Left ventricle myocardium inferior (tissue), 1 donor: ENCODE measurements around the gene CRABP2. TPM values are rescaled to one million over a fixed set of nuclear protein-coding genes. Genes with fewer than 3 reads are reported as not detected.
A peak's percentile ranks its signal among the peaks of the same experiment; 100 is the strongest.

ENCODE experiments used
- DNase-seq: peaks from one replicate; pipeline ENCODE4 v3.0.0-alpha.2; 2020
- H3K27ac ChIP-seq: fragments of 200-600 bp; replicated peaks from 2 replicates; pipeline ENCODE4 v1.8.0; 2021
- H3K27me3 ChIP-seq: fragments of 200-600 bp; 2 replicates; pipeline ENCODE4 v1.8.0; 2021; ENCODE audit warnings: low read depth
- H3K36me3 ChIP-seq: fragments of 200-600 bp; 2 replicates; pipeline ENCODE4 v1.8.0; 2021
- H3K4me1 ChIP-seq: fragments of 200-600 bp; 2 replicates; pipeline ENCODE4 v1.8.0; 2021
- H3K4me3 ChIP-seq: fragments of 200-600 bp; 2 replicates; pipeline ENCODE4 v1.8.0; 2021; ENCODE audit warnings: mild to moderate bottlenecking, moderate library complexity
- H3K9me3 ChIP-seq: fragments of 200-600 bp; replicated peaks from 2 replicates; pipeline ENCODE4 v1.8.0; 2021
- intact Hi-C: fragments of 100-400 bp; cut with micrococcal nuclease; formaldehyde crosslinking; loops from one replicate; pipeline ENCODE4 v1.11.0; 2022
- total RNA-seq: library from RNA; stranded (reverse); fragmentation: NEBNext Ultra II Directional; extraction: Animal tissue kit (Norgen Biotek cat#: 25700); gene quantifications from one replicate; pipeline ENCODE4 v1.2.1, GENCODE V29; 2021
- TF ChIP-seq, protein P1 (sequence below): fragments of 200-600 bp; IDR thresholded peaks from 2 replicates; pipeline ENCODE4 v1.8.0; 2021; ENCODE audit warnings: antibody characterized with exemption, mild to moderate bottlenecking, borderline replicate concordance
- donor health status: DM: no; HTN: yes; CAD: no; lungs with severe emphysema.

CRABP2 gene
- total RNA-seq, 1 donor from 2014 or later = 0.60 TPM

DNA sequence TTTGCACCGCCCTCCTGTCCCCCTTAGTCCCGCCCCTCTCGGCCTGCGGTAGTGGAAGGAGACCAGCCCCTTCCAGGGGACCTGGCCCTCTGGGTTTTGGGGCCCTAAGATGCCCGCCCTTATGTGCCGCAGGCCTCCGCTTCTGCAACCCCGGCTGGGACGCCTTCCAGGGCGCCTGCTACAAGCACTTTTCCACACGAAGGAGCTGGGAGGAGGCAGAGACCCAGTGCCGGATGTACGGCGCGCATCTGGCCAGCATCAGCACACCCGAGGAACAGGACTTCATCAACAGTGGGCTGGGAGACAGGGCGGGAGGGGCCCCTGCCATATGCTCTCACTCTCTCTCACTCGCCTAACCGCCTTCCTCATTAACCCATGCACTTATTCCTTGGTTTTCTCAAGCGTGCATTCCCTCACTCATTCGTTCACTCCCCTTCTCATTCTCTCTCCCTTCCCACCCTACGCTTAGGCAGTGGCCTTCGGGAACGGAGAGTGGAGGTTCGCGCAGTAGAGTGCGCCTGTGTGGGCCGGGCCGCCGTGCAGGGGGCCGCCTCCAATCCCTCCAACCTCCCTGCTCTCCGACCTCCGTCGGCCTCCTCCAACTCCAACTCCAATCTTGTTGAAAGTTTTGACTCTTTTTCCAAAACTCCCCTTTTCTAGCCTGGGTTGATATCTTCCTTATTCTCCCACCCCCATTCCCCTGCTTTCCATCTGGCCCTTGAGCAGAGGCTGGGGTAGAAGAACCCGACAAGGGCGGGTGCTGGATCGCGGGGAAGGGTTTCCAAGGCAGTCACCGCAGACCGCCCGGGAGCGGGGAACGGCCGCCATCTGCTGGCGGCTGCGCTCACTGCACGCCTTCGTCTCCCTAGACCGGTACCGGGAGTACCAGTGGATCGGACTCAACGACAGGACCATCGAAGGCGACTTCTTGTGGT lies 48.3 kb downstream of the CRABP2 start:
- H3K4me1 ChIP-seq = peaks cover 51% of the 10 kb centered on the region
- intact Hi-C loops = loop anchor here (2.0 kb wide), 1 partner anchor 30 kb away; no protein-coding TSS in a partner anchor
- TF ChIP-seq, protein P1, sequence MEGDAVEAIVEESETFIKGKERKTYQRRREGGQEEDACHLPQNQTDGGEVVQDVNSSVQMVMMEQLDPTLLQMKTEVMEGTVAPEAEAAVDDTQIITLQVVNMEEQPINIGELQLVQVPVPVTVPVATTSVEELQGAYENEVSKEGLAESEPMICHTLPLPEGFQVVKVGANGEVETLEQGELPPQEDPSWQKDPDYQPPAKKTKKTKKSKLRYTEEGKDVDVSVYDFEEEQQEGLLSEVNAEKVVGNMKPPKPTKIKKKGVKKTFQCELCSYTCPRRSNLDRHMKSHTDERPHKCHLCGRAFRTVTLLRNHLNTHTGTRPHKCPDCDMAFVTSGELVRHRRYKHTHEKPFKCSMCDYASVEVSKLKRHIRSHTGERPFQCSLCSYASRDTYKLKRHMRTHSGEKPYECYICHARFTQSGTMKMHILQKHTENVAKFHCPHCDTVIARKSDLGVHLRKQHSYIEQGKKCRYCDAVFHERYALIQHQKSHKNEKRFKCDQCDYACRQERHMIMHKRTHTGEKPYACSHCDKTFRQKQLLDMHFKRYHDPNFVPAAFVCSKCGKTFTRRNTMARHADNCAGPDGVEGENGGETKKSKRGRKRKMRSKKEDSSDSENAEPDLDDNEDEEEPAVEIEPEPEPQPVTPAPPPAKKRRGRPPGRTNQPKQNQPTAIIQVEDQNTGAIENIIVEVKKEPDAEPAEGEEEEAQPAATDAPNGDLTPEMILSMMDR = peak; percentile 98
- no peaks in the 10 kb centered on the region for H3K36me3 ChIP-seq
- peak overlapping the region; percentile 56 for H3K4me3 ChIP-seq
- H3K27ac ChIP-seq = peak overlapping the region; percentile 57
- no peaks in the 10 kb centered on the region for H3K9me3 ChIP-seq
- peak; percentile 81 for DNase-seq
- H3K27me3 ChIP-seq = peaks cover 55% of the 10 kb centered on the region

DNA sequence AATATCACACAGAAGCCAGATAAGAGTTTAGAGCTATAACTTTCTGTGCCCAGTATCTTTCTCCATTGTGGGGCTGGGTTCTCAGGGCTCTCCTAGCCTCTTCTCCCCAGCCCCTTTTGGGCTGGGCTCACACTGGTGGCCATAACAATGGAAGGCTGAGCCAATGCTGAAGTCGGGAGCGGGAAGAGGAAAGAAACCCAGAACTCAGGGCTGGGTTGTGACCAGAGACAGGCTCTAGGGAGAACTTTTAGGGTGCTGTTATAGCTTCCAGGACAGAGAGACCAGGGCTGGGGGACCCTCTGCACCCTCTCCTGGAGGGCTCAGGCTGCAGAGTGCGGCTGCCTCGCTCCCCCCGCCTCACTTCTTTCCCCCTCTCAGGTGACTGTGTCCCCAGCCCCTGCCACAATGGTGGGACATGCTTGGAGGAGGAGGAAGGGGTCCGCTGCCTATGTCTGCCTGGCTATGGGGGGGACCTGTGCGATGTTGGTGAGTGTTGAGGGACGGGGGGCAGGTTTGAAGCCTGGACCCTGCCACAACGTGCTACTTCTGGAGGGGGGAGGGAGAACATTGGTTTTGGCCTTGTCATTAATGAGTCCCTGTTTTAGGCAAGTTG lies 49.4 kb downstream of the CRABP2 start:
- no peak overlapping the region for H3K4me3 ChIP-seq
- peaks cover 40% of the 10 kb centered on the region for H3K4me1 ChIP-seq
- H3K27ac ChIP-seq = no peak overlapping the region
- DNase-seq = no peak
- intact Hi-C loops = loop anchor here (2.0 kb wide), 1 partner anchor 29 kb away; no protein-coding TSS in a partner anchor
- TF ChIP-seq, protein P1 = no peak
- H3K9me3 ChIP-seq = no peaks in the 10 kb centered on the region
- H3K27me3 ChIP-seq = peaks cover 66% of the 10 kb centered on the region
- no peaks in the 10 kb centered on the region for H3K36me3 ChIP-seq

DNA sequence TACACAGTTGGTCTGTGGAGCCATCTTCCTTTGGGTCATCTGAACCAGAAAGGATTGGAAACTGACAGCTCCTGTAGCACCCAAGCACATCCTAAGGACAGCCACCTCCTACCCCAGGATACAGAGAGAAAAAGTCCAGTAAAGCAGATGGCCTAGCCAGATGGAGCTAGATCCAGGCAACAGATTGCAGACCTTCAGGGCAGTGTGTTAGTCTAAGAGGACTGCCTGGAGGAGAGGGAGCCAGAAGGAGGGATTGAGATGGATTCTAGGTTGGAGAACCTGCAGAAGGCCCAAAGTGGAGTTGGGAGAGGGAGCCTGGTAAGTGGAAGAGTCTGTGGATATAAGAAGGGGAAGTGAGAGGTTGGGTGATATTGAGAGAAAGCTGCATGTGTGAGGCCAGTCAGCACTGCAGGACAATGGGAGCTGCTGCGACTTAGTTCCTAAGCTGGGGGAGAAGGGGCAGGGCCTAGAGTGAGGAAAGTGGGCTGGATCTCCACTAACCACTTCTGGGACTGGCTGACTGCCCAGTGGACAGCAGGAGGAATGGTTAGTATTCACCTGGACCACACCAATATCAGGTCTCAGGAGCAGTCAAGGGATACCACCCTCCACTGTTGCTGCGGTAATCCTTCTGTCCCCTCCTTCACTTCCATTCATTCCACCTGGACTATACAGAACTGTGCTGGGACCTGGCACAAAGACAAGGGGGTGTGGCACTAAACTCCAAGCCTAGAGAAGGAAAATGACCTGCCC lies 50.1 kb downstream of the CRABP2 start:
- Histone ChIP-seq H3K4me3 (no peak overlapping the region), H3K27me3 (peaks cover 73% of the 10 kb centered on the region), H3K9me3 (no peaks in the 10 kb centered on the region), H3K4me1 (peaks cover 34% of the 10 kb centered on the region), H3K27ac (no peak overlapping the region), H3K36me3 (no peaks in the 10 kb centered on the region)
- no peak for DNase-seq
- intact Hi-C loops = no loop called here
- TF ChIP-seq, protein P1 = no peak

DNA sequence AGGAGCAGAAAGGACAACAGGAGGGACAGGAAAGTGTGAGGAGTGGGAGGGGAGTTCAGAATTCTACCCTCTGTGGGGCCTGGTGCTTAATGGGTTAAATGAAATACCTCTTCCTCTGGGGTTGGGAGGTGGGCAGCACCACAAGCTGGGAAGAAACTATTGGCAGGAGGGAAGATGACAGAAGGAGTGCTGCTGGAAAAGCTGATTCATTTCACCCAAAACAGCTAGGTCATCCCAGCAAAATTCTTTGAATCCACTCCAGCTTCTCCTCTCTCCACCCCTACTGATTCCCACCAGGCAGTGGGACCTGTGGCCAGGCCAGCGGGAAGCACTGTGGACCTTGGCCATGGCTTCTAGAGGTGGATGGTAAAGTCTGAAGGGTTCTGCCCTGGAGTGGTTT lies 50.7 kb downstream of the CRABP2 start:
- no peaks in the 10 kb centered on the region for H3K9me3 ChIP-seq
- H3K27ac ChIP-seq = no peak overlapping the region
- no peaks in the 10 kb centered on the region for H3K36me3 ChIP-seq
- intact Hi-C loops = no loop called here
- TF ChIP-seq, protein P1 = no peak
- peaks cover 78% of the 10 kb centered on the region for H3K27me3 ChIP-seq
- no peak for DNase-seq
- no peak overlapping the region for H3K4me3 ChIP-seq
- peaks cover 28% of the 10 kb centered on the region for H3K4me1 ChIP-seq

DNA sequence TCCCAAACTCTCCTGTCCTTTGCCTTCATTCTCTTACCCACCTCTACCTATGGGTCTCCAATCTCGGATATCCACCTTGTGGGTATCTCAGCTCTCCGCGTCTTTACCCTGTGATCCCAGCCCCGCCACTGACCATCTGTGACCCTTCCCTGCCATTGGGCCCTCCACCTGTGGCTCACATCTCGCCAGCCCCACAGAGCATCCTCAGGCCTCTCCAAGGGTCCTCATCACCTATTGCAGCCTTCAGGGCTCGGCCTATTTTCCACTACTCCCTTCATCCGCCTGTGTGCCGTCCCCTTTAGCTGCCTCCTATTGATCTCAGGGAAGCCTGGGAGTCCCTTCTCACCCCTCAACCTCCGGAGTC lies 52.4 kb downstream of the CRABP2 start:
- peaks cover 90% of the 10 kb centered on the region for H3K27me3 ChIP-seq
- H3K9me3 ChIP-seq = no peaks in the 10 kb centered on the region
- no peak overlapping the region for H3K27ac ChIP-seq
- H3K36me3 ChIP-seq = no peaks in the 10 kb centered on the region
- peaks cover 17% of the 10 kb centered on the region for H3K4me1 ChIP-seq
- H3K4me3 ChIP-seq = no peak overlapping the region
- intact Hi-C loops = no loop called here
- TF ChIP-seq, protein P1 = no peak
- no peak for DNase-seq
